HCT116 (cell line): ENCODE measurements around the gene TFF3. TPM values are rescaled to one million over a fixed set of nuclear protein-coding genes. Genes with fewer than 3 reads are reported as not detected.

Experiments used
- ATAC-seq: fragments of 200-7000 bp; cut with Tn5 transposase; 2 replicates; pipeline ENCODE4 v1.9.1; 2020; ENCODE audit warnings: mild to moderate bottlenecking, moderate library complexity
- BruUV-seq: library from RNA; stranded (reverse); fragments of 400-500 nt; replicated peaks from 2 replicates; lab custom pipeline; 2021; lab: Mats Ljungman, UMichigan
- CTCF ChIA-PET: fragments of 300-600 bp; sonication (Branson Sonifier 250); formaldehyde crosslinking; loops from one replicate; lab custom pipeline; 2021; ENCODE audit warnings: antibody characterized with exemption; lab: Charles Lee
- POLR2A ChIA-PET: fragments of 300-600, 350-600 bp; sonication (Branson Sonifier 250); formaldehyde crosslinking; loops from one replicate; lab custom pipeline; 2021; ENCODE audit warnings: antibody characterized with exemption; lab: Charles Lee
- RAD21 ChIA-PET, 2 experiments: fragments of 300-600 bp; sonication (Branson Sonifier 250); formaldehyde crosslinking; loops; one replicate each; lab custom pipeline; 2023; ENCODE audit warnings: low total read pairs in 2 of 2; ENCODE audit not compliant: uncharacterized antibody in 2 of 2, unreplicated experiment in 2 of 2, low non-redundant PET in 1 of 2; lab: Charles Lee
- DNase-seq: peaks from one replicate; pipeline ENCODE4 v3.0.0-alpha.2; 2010; ENCODE audit warnings: low read depth, low spot score
- H2AFZ ChIP-seq: fragments of 200-600 bp; shearing (Covaris generic), sonication (generic); 2 replicates; pipeline ENCODE4 v1.6.1; 2017; ENCODE audit warnings: low read depth, mixed run types, mixed read lengths, antibody characterized with exemption, low read length; ENCODE audit not compliant: poor library complexity, severe bottlenecking
- H3K27ac ChIP-seq: 2 replicates; pipeline ENCODE4 v1.5.1; 2012; ENCODE audit warnings: low read depth, low read length
- H3K27me3 ChIP-seq: fragments of 200-600 bp; sonication (generic); 2 replicates; pipeline ENCODE4 v1.6.1; 2016; ENCODE audit warnings: mixed run types, low read length, mixed read lengths; ENCODE audit not compliant: insufficient read depth
- H3K36me3 ChIP-seq, 2 experiments: fragments of 200-500 bp in 1 of 2; fragments of 200-600 bp in 1 of 2; sonication (Bioruptor generic) in 1 of 2; sonication (generic) in 1 of 2; 2 replicates each; pipeline versions ENCODE4 v1.5.1 to v1.6.1; 2014 to 2016; ENCODE audit warnings: low read length in 2 of 2, inconsistent platforms in 1 of 2, mixed read lengths in 1 of 2, mixed run types in 1 of 2; ENCODE audit not compliant: insufficient read depth in 2 of 2, control insufficient read depth in 1 of 2
- H3K4me1 ChIP-seq, 2 experiments: fragments of 200-600 bp in 1 of 2; sonication (generic) in 1 of 2; 2 replicates each; pipeline versions ENCODE4 v1.5.1 to v1.6.1; 2012 to 2017; ENCODE audit warnings: low read length in 2 of 2, inconsistent platforms in 1 of 2, mild to moderate bottlenecking in 1 of 2, mixed read lengths in 1 of 2, mixed run types in 1 of 2, moderate library complexity in 1 of 2; ENCODE audit not compliant: insufficient read depth in 2 of 2, control insufficient read depth in 1 of 2
- H3K4me2 ChIP-seq: fragments of 200-600 bp; sonication (generic); 2 replicates; pipeline ENCODE4 v1.6.1; 2017; ENCODE audit warnings: mixed run types, low read length, mixed read lengths
- H3K4me3 ChIP-seq, 2 experiments: fragments of 200-600 bp in 1 of 2; sonication (generic) in 1 of 2; replicated peaks in 1 of 2; 2 replicates each; pipeline ENCODE4 v1.5.1; 2011 to 2016; ENCODE audit warnings: low read length in 2 of 2, control low read depth in 1 of 2, low read depth in 1 of 2, mild to moderate bottlenecking in 1 of 2, mixed read lengths in 1 of 2, mixed run types in 1 of 2
- H3K79me2 ChIP-seq: fragments of 200-600 bp; sonication (generic); 2 replicates; pipeline ENCODE4 v1.6.1; 2017; ENCODE audit warnings: mild to moderate bottlenecking, mixed run types, low read length, moderate library complexity, mixed read lengths; ENCODE audit not compliant: insufficient read depth
- H3K9ac ChIP-seq: fragments of 200-600 bp; sonication (generic); 2 replicates; pipeline ENCODE4 v1.6.1; 2016; ENCODE audit warnings: low read length, mixed read lengths
- H3K9me2 ChIP-seq: fragments of 200-600 bp; sonication (generic), shearing (Covaris generic); 2 replicates; pipeline ENCODE4 v1.6.1; 2017; ENCODE audit warnings: mixed run types, mild to moderate bottlenecking, moderate library complexity; ENCODE audit not compliant: insufficient read depth
- H3K9me3 ChIP-seq, 2 experiments: fragments of 200-500 bp in 1 of 2; fragments of 200-600 bp in 1 of 2; sonication (Bioruptor generic) in 1 of 2; sonication (generic) in 1 of 2; 2 replicates each; pipeline ENCODE4 v1.6.1; 2014 to 2017; ENCODE audit warnings: low read length in 2 of 2, mixed read lengths in 2 of 2, inconsistent platforms in 1 of 2, low read depth in 1 of 2, mild to moderate bottlenecking in 1 of 2, mixed run types in 1 of 2, moderate library complexity in 1 of 2; ENCODE audit not compliant: control insufficient read depth in 1 of 2, insufficient read depth in 1 of 2
- H4K20me1 ChIP-seq: fragments of 200-600 bp; sonication (generic), shearing (Covaris generic); 2 replicates; pipeline ENCODE4 v1.6.1; 2017; ENCODE audit warnings: mixed run types, mild to moderate bottlenecking, moderate library complexity; ENCODE audit not compliant: insufficient read depth
- ATF3 ChIP-seq: IDR thresholded peaks from 2 replicates; pipeline ENCODE4 v1.6.1; 2012
- CBX3 ChIP-seq: IDR thresholded peaks from 2 replicates; pipeline ENCODE4 v1.6.1; 2012; ENCODE audit warnings: low read depth
- CTCF ChIP-seq, 3 experiments: fragments of 200-600 bp in 1 of 3; sonication (generic) in 1 of 3; IDR thresholded peaks in 2 of 3; conservative IDR thresholded peaks in 1 of 3; 2 replicates each; pipeline ENCODE4 v1.5.1; 2012 to 2017; ENCODE audit warnings: low read depth in 2 of 3, low read length in 2 of 3, antibody characterized with exemption in 1 of 3, borderline replicate concordance in 1 of 3, control low read depth in 1 of 3, mild to moderate bottlenecking in 1 of 3, mixed read lengths in 1 of 3, mixed run types in 1 of 3, moderate library complexity in 1 of 3; ENCODE audit not compliant: insufficient read depth in 1 of 3
- EGR1 ChIP-seq: IDR thresholded peaks from 2 replicates; pipeline ENCODE4 v1.6.1; 2012; ENCODE audit warnings: low read depth
- EZH2 ChIP-seq: fragments of 200-600 bp; sonication (generic); IDR thresholded peaks from 2 replicates; pipeline ENCODE4 v1.6.1; 2017; ENCODE audit warnings: antibody characterized with exemption, mixed run types
- EZH2phosphoT487 ChIP-seq: fragments of 200-600 bp; IDR thresholded peaks from 2 replicates; pipeline ENCODE4 v1.6.1; 2018; ENCODE audit warnings: antibody characterized with exemption, borderline replicate concordance
- FOSL1 ChIP-seq: IDR thresholded peaks from 2 replicates; pipeline ENCODE4 v1.6.1; 2012; ENCODE audit warnings: low read depth
- MAX ChIP-seq: IDR thresholded peaks from 2 replicates; pipeline ENCODE4 v1.6.1; 2012
- POLR2A ChIP-seq: IDR thresholded peaks from 2 replicates; pipeline ENCODE4 v1.7.0; 2011; ENCODE audit warnings: borderline replicate concordance; ENCODE audit not compliant: insufficient read depth, insufficient read length; ENCODE audit errors: extremely low read depth
- POLR2AphosphoS5 ChIP-seq: IDR thresholded peaks from 2 replicates; pipeline ENCODE4 v1.6.1; 2011; ENCODE audit warnings: mild to moderate bottlenecking, low read depth, low read length, moderate library complexity
- REST ChIP-seq: IDR thresholded peaks from 2 replicates; pipeline ENCODE4 v1.6.1; 2012; ENCODE audit warnings: low read depth
- SIN3A ChIP-seq: IDR thresholded peaks from 2 replicates; pipeline ENCODE4 v1.6.1; 2012; ENCODE audit warnings: low read depth
- SP1 ChIP-seq: IDR thresholded peaks from 2 replicates; pipeline ENCODE4 v1.6.1; 2012; ENCODE audit warnings: low read depth
- SRF ChIP-seq: IDR thresholded peaks from 2 replicates; pipeline ENCODE4 v1.6.1; 2012; ENCODE audit warnings: low read depth
- YY1 ChIP-seq: IDR thresholded peaks from 2 replicates; pipeline ENCODE4 v1.6.1; 2011; ENCODE audit warnings: low read length, low read depth, moderate library complexity, mild to moderate bottlenecking; ENCODE audit not compliant: insufficient replicate concordance; ENCODE audit errors: extremely low read depth
- ZFX ChIP-seq: fragments of 450-650 bp; IDR thresholded peaks from 2 replicates; pipeline ENCODE4 v1.6.1; 2017
- ZNF274 ChIP-seq: fragments of 200-500 bp; sonication (Bioruptor generic); IDR thresholded peaks from 2 replicates; pipeline ENCODE4 v1.6.1; 2014; ENCODE audit warnings: mild to moderate bottlenecking, low read depth, low read length, inconsistent platforms
- intact Hi-C: fragments of 100-400 bp; cut with micrococcal nuclease; formaldehyde crosslinking; loops from 2 replicates; pipeline ENCODE4 v1.10.0; 2022
- total RNA-seq: library from RNA; stranded (reverse); gene quantifications from one replicate; pipeline ENCODE4 v1.2.1, GENCODE V29; 2021; ENCODE audit not compliant: unreplicated experiment

Gene TFF3
- total RNA-seq, 1 experiment from 2014 or later = 0.22 TPM

GRCh38 chr21:42265231-42265812, 49.9 kb downstream of the TFF3 start:
- BruUV-seq = no TSS peak
- Histone ChIP-seq H3K27ac (no peak overlapping the region), H2AFZ (no peak overlapping the region), H3K27me3 (no peaks in the 10 kb centered on the region), H4K20me1 (no peaks in the 10 kb centered on the region), H3K4me3 (no peak overlapping the region), H3K9ac (no peak overlapping the region), H3K9me3 (no peaks in the 10 kb centered on the region), H3K9me2 (no peaks in the 10 kb centered on the region), H3K4me1 (peaks cover 5 to 10% of the 10 kb centered on the region in 2 experiments; a peak in 3 of 4 replicates), H3K36me3 (no peaks in the 10 kb centered on the region), H3K4me2 (no peak overlapping the region), H3K79me2 (no peaks in the 10 kb centered on the region)
- DNase-seq = no peak
- ChIA-PET CTCF (no interaction called here), POLR2A (no interaction called here), RAD21 (no interaction called here)
- intact Hi-C loops = no loop called here
- TF ChIP-seq SP1 (no peak), YY1 (no peak), EGR1 (no peak), FOSL1 (no peak), MAX (no peak), CBX3 (no peak), EZH2phosphoT487 (no peak), ZFX (no peak), POLR2A (no peak), POLR2AphosphoS5 (no peak), EZH2 (no peak), REST (no peak), CTCF (IDR thresholded peaks at IDR 0.05 in 2 of 3, conservative IDR thresholded peaks at IDR 0.05 in 1 of 3; ENCODE audit: borderline replicate concordance in 1 of 3, insufficient read depth in 1 of 3, low read depth in 2 of 3, low read length in 2 of 3) (no peak), SIN3A (no peak), SRF (no peak), ZNF274 (no peak), ATF3 (no peak)
- no peak for ATAC-seq
